Stimulated activated CD8-positive, alpha-beta memory T cell treated with anti-CD3 and anti-CD28 coated beads, Interleukin-7, amount 100 ng/mL, for 24 hours (primary cell): ENCODE measurements around the gene DPYSL3.

Experiments used
- DNase-seq: peaks from one replicate; pipeline ENCODE4 v3.0.0-alpha.2; 2020; ENCODE audit warnings: low read depth

Gene DPYSL3

GRCh38 chr5:147403651-147404640 is 105.9 kb downstream of the DPYSL3 start:
- no peak for DNase-seq

GRCh38 chr5:147400881-147401280 is 109.0 kb downstream of the DPYSL3 start:
- DNase-seq: no peak

- DNase-seq: no peak
Measured at GRCh38 chr5:147400126-147400809, 109.6 kb downstream of the DPYSL3 start.

- no peak for DNase-seq
Measured at GRCh38 chr5:147398860-147399259, 111.0 kb downstream of the DPYSL3 start.

- no peak for DNase-seq
Measured at GRCh38 chr5:147397616-147398015, 112.3 kb downstream of the DPYSL3 start.

- DNase-seq: no peak
Measured at GRCh38 chr5:147396070-147396823, 113.6 kb downstream of the DPYSL3 start.

- no peak for DNase-seq
Measured at GRCh38 chr5:147393874-147394672, 115.8 kb downstream of the DPYSL3 start.

- no peak for DNase-seq
Measured at GRCh38 chr5:147391781-147392180, 118.1 kb downstream of the DPYSL3 start.

GRCh38 chr5:147390654-147391225 is 119.1 kb downstream of the DPYSL3 start:
- DNase-seq: no peak

GRCh38 chr5:147388184-147389108 is 121.4 kb downstream of the DPYSL3 start:
- no peak for DNase-seq

- DNase-seq: no peak
Measured at GRCh38 chr5:147387109-147387508, 122.8 kb downstream of the DPYSL3 start.

- DNase-seq: no peak
Measured at GRCh38 chr5:147384346-147385193, 125.3 kb downstream of the DPYSL3 start.

- no peak for DNase-seq
Measured at GRCh38 chr5:147382776-147383175, 127.1 kb downstream of the DPYSL3 start.

GRCh38 chr5:147381555-147381954 is 128.3 kb downstream of the DPYSL3 start:
- DNase-seq: no peak

GRCh38 chr5:147377682-147378081 is 132.2 kb downstream of the DPYSL3 start:
- DNase-seq: no peak

- DNase-seq: no peak
Measured at GRCh38 chr5:147375151-147375550, 134.7 kb downstream of the DPYSL3 start.

GRCh38 chr5:147373328-147373727 is 136.5 kb downstream of the DPYSL3 start:
- DNase-seq: no peak

- DNase-seq: no peak
Measured at GRCh38 chr5:147372191-147372590, 137.7 kb downstream of the DPYSL3 start.

- no peak for DNase-seq
Measured at GRCh38 chr5:147371290-147371689, 138.6 kb downstream of the DPYSL3 start.
